ENCODE results near the gene CHD8.
"Not testable (repeated sequence)": the region's sequence is repeated elsewhere in the genome, so short reads cannot be mapped to it uniquely, and the experiment has no call there.

The CHD8 gene

DNA sequence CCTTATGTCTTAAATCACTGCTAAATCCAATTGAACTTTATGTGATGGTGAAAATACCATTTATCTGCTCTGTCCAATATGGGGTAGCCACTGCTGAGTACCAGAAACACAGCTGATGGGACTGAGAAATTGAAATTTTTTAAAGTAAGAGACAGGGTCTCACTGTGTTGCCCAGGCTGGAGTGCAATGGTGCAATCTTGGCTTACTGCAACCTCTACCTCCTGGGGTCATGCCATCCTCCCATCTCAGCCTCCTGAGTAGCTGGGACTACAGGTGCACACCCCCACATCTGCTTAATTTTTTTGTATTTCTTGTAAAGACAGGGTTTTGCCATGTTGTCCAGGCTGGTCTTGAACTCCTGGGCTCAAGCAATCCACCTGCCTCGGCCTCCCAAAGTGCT, 83.1 kb downstream of the CHD8 start:
- not testable (repeated sequence) for DNase-seq (ENCODE audit: low read depth)

DNA sequence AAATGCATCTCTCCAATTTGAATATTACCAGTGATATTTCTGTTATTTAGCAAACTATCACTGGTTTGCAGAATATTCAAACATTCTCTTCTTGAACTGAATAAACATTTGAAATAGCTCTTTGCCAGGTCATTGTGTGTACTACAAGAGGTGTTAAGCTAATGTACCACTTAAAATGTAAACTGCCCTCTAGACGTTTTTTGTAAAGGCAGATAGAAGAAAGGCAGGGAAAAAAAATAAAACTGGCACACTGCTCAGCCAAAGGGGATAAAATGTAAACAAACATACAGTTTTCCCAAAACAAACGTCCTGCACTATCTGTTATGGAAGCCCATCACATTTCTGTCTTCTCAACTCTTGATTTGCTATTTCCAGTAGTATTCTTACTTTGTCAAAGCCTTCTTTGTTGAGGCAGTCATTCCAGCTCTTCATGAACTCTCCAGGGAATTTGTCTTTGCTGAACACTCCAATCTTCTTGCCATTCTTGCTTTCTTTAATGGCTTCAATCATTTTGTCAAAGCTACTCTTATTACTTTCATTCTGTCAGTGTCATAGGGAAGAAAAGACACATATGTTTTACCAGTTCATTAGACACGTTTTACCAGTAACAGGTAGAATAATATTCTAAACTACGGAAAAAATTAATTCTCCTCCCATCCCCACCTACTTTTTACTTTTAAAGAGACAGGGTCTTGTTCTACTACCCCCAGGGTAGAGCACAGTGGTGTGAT, 85.8 kb downstream of the CHD8 start:
- DNase-seq (ENCODE audit: low read depth) = no peak

DNA sequence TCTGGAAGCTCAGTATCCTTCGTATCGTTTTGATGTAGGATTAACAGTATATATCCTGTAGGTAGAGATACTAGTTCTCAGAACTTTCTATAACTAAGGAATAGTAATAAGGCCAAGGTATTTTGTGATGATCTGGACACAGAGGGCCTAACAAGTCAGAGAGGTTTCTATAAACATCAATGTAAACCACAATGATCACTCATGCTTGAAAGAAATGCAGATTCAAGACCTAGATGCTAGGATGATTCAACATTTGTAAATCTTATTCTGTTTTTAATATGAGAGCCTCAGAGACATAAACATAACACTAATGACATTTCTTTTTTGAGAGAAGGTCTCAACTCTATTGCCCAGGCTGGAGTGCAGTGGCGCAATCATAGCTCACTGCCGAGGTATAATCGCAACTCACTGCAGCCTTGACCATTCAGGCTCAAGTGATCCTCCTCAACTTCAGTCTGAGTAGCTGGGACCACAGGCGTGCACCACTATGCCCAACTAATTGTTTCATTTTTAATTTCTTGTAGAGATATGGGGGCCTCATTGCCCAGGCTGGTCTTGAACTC, 88.3 kb downstream of the CHD8 start:
- DNase-seq (ENCODE audit: low read depth) = no peak

DNA sequence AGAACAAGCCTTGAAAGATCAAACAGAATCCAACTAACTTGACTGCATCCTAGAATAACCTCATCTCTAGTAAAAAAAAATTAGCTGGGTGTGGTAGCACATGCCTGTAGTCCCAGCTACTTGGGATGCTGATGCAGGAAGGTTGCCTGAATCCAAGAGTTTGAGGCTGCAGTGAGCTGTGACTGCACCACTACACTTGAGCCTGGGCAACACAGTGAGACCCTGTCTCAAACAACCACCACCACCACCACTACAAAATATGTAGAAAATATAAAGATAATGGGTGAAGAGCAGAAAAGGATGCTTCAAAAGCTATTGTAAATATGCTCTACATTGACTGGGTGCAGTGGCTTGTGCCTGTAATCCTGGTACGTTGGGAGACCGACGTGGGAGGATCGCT, 99.4 kb downstream of the CHD8 start:
- DNase-seq (ENCODE audit: low read depth) = no peak

DNA sequence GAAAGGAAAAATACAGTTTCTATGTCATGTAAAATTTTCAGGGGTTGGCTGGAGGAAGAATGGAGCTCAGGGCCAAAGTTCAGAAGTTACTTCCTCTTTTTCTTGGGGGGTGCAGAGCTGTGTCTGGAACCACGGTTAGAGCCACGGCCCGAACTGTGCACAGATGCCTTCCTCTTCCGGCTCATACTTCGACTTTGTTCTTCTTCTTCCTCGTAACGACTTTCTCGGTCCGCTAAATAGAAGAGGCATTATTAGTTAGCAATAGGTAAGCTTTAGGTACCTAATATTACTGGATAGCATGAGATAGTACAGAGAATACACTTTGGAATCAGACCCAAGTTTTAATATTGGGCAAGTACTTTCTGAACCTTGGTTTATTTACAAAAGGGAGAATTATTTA, 103.3 kb downstream of the CHD8 start:
- DNase-seq (ENCODE audit: low read depth) = no peak

DNA sequence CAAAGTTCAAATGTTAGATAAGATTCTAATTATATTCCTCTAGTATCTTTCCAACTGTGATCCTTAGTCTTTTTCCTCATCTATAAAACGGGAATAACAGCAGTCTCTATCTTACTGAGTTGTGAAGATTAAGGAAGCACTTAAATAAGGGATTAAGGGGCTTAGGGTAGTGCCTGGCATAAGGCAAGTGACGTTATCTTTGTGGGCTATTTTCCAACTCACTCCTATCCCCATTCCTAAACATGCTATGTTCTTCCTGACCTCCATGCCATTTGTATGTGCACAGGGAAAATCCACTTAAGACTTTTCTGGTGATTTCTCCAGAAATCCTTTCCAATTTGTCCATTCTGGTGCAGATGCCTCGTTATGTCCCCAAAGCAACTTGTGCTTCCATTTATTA, 105.4 kb downstream of the CHD8 start:
- no peak for DNase-seq (ENCODE audit: low read depth)

DNA sequence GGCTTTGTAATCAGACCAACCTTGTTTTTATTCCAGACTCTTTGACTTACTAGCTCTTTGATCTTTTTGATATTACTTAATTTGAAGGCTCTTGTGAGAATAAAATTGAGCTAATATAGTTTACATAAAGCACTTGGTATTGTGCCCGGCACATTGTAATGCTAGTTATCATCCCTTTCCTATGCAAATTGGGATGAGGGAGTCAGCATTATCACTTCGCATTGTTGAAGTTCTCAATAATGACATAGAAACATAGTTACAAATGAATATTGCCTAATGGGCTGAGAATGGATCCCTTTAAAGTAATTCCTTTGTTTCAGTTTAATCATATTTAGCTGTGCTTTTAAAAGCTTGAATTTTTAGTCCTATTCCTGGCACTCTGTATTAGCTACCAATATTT, 108.7 kb downstream of the CHD8 start:
- DNase-seq (ENCODE audit: low read depth) = no peak

DNA sequence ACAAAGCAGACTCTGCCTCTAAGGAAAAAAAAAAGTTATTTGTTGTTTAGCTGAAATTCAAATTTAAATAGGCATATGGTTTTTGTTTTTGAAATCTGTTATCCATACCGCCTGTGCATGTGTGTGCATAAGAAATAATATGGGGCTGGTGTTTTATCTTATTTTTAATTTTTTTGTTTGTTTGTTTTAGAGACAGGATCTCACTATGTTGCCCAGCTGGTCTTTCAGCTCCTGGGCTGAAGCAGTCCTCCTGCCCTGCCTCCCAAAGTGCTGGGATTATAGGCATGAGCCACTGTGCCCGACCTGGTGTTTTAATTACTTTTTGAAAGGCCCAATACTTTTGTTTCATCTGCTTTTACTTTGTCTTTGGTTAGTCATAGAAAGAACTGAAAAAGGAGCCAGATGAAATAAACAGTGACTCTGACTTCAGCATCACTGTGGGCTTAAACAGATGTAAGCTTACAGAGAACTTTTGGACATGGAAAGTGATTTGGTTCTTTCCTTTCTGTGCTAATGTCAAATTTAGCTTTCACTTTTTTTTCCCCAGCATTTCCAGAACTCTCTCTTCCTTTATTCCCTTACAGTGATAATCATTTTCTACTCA, 109.3 kb downstream of the CHD8 start:
- no peak for DNase-seq (ENCODE audit: low read depth)

DNA sequence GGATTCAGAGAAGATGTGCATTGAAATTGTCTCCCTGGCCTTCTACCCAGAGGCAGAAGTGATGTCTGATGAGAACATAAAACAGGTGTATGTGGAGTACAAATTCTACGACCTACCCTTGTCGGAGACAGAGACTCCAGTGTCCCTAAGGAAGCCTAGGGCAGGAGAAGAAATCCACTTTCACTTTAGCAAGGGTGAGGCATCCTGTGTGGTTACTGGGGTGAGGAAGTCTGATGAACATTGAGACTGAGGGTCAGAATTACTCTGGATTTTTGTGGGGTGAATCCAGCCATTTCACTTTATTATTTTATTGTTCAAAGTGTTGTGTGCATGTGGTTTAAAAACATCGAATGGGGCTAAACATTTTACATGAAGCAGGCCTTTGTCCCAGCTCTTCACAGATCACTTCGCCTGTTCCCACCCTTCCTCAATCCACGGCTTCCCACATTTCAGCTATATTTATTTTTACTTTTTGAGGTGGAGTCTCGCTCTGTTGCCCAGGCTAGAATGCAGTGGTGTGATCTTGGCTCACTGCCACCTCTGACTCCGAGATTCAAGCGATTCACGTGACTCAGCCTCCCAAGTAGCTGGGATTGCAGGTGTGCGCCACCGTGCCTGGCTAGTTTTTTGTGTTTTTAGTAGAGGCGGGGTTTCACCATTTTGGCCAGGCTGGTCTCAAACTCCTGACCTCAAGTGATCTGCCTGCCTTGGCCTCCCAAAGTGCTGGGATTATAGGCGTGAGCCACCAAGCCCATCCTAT, 112.7 kb downstream of the CHD8 start:
- no peak for DNase-seq (ENCODE audit: low read depth)

Data from activated T-cell treated with anti-CD3 and anti-CD28 coated beads for 48 hours (primary cell).